Measurements from ENCODE around the gene ENPP7.

ENPP7 gene

GRCh38 chr17:79730769-79731483 lies at the start of gene ENPP7:
Gene ENPP7 (plus strand): TSS chr17:79730943. CDS start chr17:79731140, 197 bp downstream.
- DNase-seq: no peak

DNA sequence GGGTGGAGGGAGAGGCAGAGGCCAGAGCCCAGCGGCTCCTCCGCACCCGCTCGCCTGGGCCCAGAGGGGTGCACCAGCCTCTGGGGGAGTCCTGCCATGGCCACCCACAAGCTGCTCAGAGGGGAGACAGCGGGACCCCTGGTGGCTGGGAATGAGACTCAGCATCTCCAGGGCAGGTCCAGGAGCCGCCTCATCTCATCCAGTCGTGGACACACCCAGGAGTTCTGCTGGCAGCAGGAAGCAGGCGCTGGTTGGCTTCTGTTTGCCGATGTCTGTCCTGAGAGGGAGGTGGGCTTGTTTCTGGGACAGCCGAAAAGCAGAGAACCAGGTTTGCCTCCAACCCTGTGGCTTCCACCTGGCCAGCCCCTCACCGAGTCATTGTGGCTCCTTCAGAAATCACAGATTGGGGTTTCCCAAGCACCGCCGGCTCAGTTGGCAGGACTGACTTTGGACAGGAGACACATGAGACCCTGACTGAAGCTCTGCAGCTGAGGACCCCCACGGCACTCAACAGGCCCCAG lies 49.6 kb upstream of the ENPP7 start:
- DNase-seq: no peak

DNA sequence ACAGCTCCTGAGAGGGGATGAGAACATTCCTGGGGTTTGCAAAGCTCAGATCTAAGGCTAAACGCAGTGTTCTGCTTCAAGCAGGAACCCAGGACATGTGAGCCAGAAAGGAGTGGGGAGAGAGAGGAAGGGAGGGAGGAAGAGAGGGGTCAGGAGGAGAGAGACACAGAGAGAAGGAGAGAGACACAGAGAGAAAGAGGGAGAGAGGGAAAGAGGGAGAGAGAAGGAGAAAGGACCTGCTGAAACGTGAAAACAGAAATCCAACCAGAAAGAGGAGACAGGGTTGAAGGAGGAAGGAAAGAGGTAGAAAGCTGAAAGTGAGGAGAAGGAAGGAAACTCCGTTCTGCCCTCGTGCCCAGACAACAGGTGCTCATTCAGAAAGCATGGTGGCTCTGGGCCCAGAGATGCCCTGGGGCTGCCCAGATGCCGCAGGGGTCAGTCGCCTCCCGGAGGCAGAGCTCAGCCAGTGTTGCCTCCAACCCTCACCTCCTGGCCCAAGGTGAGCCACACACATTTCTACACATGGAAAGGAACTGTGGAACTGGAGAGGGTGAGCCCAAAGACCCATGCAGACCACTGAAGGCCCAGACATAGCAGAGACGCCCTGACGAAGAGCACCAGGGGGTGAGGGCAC lies 49.0 kb upstream of the ENPP7 start:
- no peak for DNase-seq

- no peak for DNase-seq
Observed at GRCh38 chr17:79683365-79683764, 47.4 kb upstream of the ENPP7 start.

DNA sequence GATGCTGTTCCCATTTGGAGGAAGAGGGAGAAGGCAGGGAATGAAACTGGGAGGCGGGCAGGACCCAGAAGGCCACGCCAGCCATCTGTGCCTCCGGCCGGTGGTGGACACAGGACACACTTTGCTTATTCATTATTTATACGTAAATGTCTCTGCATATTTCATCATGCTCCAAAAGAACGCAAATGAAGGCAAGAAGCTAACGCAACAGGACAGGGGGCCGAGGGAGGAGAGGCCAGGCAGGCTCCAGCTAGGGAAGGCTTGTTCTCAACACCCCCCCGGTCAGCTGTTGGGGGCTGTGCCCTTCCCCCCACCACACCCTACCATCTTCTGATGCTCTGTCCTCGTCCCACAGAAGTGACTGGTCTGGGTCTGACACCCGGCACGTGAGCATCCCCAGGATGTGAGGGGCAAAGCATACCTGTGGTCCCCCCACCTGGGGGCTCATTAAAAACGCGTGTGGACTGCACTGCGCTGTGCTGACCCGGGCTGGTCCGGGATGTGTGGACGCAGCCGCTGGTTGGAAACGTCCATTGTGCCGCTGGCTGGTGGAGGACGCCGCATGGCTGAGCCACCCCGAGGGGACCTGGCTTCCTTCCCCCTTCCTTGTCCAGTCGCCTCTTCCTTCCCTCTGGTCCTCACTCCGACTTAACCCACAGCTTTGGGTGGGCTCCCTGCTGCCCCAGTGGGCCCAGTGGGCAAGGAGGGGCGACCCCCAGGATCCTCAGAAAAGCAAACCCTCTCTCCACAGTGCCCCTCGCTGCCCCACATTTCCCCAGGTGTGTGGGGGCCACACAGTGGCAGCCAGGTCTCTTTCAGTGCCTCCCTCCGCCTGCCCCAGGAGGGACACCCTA lies 46.4 kb upstream of the ENPP7 start:
- DNase-seq: no peak

- DNase-seq: no peak
Observed at GRCh38 chr17:79685121-79685520, 45.6 kb upstream of the ENPP7 start.

GRCh38 chr17:79686476-79686875 lies 44.3 kb upstream of the ENPP7 start:
- no peak for DNase-seq

DNA sequence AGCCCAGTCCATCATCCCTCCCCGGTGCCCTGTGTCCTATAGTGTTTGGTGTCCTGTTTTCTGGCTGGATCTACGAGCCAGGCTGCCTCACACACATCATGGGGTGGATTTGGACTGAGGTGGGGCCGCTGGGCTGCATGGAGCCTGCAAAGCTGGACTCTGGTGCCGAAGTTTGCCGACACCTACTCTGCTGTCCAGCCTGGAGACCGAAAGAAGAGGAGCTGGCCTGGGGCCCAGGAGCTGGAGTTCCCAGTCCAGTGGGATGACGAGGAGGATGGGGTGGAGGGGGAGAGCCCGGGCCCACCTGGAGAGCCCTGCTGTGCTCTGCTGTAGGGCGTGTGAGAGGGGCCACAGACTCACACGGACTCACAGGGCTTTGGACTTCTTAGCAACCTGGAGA lies 40.3 kb upstream of the ENPP7 start:
- no peak for DNase-seq

GRCh38 chr17:79690988-79691836 lies 39.5 kb upstream of the ENPP7 start:
- peak; percentile 0 for DNase-seq

- no peak for DNase-seq
Observed at GRCh38 chr17:79691931-79692330, 38.8 kb upstream of the ENPP7 start.

- DNase-seq: no peak
Observed at GRCh38 chr17:79693419-79693818, 37.3 kb upstream of the ENPP7 start.

DNA sequence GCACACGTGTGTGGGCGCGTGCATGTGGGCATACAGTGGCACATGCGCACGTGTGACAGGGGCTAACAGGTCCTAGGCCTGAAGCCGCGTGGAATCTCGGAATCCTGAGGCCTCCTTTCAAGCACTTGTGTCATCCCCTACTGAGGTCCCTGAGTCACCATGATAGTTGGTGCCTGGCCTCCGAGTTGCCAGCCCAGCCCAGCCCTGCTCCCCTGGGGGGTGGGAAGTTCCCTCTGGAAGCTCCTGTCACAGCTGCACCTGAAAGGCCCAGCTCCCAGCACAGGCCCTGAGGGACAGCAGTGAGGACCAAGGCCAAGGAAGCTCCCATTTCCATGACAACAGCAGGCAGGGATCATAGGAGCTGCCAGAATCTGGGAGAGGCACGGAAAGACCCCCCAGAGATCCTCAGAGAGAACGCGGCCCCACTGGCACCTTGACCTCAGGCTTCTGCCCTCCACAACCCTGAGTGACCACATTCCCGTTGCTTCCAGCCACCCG lies 35.4 kb upstream of the ENPP7 start:
- DNase-seq: no peak

GRCh38 chr17:79695797-79696609 lies 34.7 kb upstream of the ENPP7 start:
- DNase-seq: no peak

GRCh38 chr17:79696610-79696982 lies 34.1 kb upstream of the ENPP7 start:
- DNase-seq: no peak

- no peak for DNase-seq
Observed at GRCh38 chr17:79698146-79698846, 32.4 kb upstream of the ENPP7 start.

DNA sequence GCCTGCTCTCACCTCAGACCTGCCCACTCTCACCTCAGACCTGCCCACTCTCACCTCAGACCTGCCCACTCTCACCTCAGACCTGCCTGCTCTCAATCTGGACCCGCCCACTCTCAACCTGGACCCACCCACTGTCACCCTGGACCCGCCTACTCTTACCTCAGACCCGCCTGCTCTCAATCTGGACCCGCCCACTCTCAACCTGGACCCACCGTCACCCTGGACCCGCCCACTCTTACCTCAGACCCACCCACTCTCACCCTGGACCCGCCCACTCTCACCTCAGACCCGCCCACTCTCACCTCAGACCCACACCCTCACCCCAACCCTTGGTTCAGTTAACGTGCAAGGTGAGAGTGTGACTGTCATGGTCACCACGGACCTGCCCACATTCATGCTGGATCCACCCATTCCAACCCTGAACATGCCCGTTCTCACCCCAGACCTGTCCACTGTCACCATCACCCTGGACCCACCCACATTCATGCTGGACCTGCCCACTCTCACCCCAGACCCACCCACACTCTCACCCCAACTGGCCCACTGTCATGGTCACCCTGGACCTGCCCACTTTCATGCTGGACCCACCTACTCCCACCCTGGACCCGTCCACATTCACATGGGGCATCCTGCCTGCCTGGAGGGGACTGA lies 31.2 kb upstream of the ENPP7 start:
- no peak for DNase-seq

- no peak for DNase-seq
Observed at GRCh38 chr17:79700592-79700991, 30.2 kb upstream of the ENPP7 start.

- DNase-seq: no peak
Observed at GRCh38 chr17:79702034-79702433, 28.7 kb upstream of the ENPP7 start.

DNA sequence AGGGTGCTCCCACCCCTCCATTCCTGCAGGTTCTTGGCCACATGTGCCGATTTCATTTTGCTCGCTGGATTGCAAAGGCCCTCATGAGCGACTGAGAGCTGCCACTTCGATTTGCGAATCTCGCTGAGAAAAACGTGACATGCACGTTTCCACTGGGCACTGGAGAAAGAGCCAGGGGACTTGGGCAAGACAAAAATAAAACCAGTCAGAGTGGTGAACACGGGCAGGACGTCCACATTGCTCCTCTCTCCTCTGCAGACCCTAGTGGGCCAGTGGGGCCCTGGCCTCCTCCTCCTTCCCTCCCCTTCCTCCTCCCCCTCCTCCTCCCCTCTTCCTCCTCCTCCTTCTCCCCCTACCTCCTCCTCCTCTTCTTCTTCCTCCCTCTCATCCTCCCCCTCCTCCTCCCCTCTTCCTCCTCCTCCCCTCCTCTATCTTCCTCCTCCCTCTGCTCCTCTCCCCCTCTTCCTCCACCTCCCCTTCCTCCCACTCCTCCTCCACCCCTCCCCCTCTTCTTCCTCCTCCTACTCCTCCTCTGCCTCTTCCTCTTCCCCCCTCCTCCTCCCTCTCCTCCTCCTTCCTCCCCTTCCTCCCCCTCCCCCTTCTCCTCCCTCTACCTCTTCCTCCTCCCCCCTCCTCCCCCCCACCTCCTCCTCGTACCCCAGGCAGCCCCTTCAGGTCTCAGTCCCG lies 28.1 kb upstream of the ENPP7 start:
- no peak for DNase-seq

DNA sequence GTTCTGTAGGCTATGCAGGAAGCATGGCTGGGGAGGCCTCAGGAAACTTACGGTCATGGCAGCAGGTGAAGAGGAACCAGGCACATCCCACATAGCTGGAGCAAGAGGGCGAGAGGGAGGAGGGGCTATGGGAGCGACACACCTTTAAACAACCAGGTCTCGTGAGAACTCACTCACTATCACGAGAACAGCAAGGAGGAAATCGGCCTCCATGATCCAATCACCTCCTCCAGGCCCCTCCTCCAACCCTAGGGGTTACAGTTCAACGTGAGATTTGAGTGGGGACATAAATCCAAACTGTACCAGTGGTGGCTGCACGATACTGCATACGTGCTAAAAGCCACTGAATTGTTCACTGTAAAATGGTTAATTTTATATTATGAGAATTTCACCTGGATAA lies 26.1 kb upstream of the ENPP7 start:
- DNase-seq: no peak

All from NCI-H1048 (cell line).